Astrocyte of the spinal cord (primary cell): ENCODE results near the gene F2.

Source experiments
- DNase-seq: peaks from one replicate; pipeline ENCODE4 v3.0.0; 2011; ENCODE audit warnings: low read depth, low spot score
- H3K4me3 ChIP-seq: 2 replicates; pipeline ENCODE4 v1.5.1; 2011; ENCODE audit warnings: low read depth, mild to moderate bottlenecking, low read length, moderate library complexity
- in situ Hi-C: cut with HindIII; loops from 2 replicates; pipeline ENCODE4 v1.10.0; 2017; ENCODE audit warnings: low sequenced_read_pairs
- TF ChIP-seq, protein P1 (sequence below): IDR thresholded peaks from 2 replicates; pipeline ENCODE4 v1.5.1; 2012; ENCODE audit warnings: low read depth, mild to moderate bottlenecking, low read length, inconsistent platforms

The F2 gene

GRCh38 chr11:46679241-46680163, 39.5 kb upstream of the F2 start:
- TF ChIP-seq, protein P1, sequence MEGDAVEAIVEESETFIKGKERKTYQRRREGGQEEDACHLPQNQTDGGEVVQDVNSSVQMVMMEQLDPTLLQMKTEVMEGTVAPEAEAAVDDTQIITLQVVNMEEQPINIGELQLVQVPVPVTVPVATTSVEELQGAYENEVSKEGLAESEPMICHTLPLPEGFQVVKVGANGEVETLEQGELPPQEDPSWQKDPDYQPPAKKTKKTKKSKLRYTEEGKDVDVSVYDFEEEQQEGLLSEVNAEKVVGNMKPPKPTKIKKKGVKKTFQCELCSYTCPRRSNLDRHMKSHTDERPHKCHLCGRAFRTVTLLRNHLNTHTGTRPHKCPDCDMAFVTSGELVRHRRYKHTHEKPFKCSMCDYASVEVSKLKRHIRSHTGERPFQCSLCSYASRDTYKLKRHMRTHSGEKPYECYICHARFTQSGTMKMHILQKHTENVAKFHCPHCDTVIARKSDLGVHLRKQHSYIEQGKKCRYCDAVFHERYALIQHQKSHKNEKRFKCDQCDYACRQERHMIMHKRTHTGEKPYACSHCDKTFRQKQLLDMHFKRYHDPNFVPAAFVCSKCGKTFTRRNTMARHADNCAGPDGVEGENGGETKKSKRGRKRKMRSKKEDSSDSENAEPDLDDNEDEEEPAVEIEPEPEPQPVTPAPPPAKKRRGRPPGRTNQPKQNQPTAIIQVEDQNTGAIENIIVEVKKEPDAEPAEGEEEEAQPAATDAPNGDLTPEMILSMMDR: no peak
- in situ Hi-C loops: no loop called here
- H3K4me3 ChIP-seq: no peak overlapping the region
- DNase-seq: no peak

GRCh38 chr11:46680164-46680760, 38.8 kb upstream of the F2 start:
- H3K4me3 ChIP-seq: no peak overlapping the region
- TF ChIP-seq, protein P1: no peak
- in situ Hi-C loops: no loop called here
- no peak for DNase-seq

- DNase-seq: no peak
- H3K4me3 ChIP-seq: no peak overlapping the region
- in situ Hi-C loops: no loop called here
- TF ChIP-seq, protein P1: no peak
These were observed 38.2 kb upstream of the F2 start for GRCh38 chr11:46680815-46681214.

- TF ChIP-seq, protein P1: no peak
- DNase-seq: no peak
- in situ Hi-C loops: no loop called here
- H3K4me3 ChIP-seq: no peak overlapping the region
These were observed 37.2 kb upstream of the F2 start for GRCh38 chr11:46681814-46682213.

DNA sequence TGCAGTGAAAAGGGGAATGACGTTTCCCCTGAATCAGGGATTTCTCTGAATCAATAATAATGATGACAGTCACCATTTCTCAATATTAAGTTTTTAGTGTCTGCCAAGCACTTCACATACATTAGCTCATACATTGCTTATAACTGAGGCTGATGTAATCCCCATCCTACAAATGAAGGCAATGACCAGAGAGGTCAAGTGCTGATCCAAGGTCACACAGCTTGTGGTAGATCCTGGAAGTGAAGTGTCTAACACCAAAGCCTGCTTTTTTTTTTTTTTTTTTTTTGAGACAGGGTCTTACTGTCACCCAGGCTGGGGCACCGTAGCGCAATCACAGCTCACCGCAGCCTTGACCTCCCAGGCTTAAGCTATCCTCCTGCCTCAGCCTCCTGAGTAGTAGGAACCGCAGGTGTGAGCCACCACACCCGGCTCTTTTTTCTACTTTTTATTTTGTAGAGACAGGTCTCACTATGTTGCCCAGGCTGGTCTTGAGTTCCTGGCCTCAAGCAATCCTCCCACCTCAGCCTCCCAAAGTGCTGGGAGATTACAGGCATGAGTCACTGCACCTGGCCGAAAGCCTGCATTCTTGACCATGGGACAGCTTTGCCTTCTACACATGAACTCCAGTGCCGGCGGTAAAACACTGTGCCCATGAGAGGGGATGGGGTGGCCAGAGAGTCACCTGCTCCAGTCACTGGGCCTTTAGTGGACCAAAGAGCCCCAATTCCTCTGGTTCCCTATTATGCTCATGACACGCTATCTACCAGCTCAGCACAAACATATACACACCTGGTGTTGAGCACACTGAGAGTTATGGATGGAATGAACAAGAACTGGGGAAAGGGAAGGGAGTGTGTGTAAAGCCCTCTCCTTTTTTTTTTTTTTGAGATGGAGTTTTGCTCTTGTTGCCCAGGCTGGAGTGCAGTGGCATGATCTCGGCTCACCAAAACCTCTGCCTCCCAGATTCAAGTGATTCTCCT, 36.0 kb upstream of the F2 start:
- DNase-seq: peak; percentile 15
- no peak overlapping the region for H3K4me3 ChIP-seq
- in situ Hi-C loops: no loop called here
- TF ChIP-seq, protein P1: no peak

- TF ChIP-seq, protein P1: no peak
- DNase-seq: no peak
- no peak overlapping the region for H3K4me3 ChIP-seq
- in situ Hi-C loops: no loop called here
These were observed 34.6 kb upstream of the F2 start for GRCh38 chr11:46684367-46684766.
